Loucy (cell line): ENCODE results near the gene RHD.
"Not testable (repeated sequence)": the region's sequence is repeated elsewhere in the genome, so short reads cannot be mapped to it uniquely, and the experiment has no call there.

ENCODE experiments used
- EZH2phosphoT487 ChIP-seq: fragments of 200-600 bp; IDR thresholded peaks from 2 replicates; pipeline ENCODE4 v1.6.1; 2018; ENCODE audit warnings: antibody characterized with exemption, mild to moderate bottlenecking, moderate library complexity, borderline replicate concordance
- TF ChIP-seq, protein P1 (sequence below): fragments of 200-600 bp; sonication (generic); conservative IDR thresholded peaks from 2 replicates; pipeline ENCODE4 v1.5.1; 2014; ENCODE audit warnings: mild to moderate bottlenecking, antibody characterized with exemption, low read length

DNA sequence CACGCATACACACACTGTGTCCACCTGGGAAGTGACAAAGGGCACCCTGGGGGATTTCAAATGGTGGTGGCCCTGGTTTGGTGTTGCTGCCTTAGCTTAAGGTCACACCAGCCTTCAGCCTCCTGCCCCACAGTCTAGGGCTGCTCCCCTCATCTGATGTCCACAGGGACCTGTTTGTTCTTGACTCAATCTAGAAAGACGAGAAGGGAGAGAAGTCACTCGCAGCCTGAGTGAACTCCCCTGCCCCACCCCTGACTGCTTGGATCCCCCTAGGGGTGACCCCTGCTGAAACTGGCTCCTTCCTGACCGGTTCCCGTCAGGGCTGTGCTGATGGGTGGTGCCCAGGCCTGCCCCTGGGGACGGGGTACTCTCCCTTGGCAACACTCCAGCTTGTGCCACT, 14.9 kb downstream of the RHD start:
- TF ChIP-seq, protein P1, sequence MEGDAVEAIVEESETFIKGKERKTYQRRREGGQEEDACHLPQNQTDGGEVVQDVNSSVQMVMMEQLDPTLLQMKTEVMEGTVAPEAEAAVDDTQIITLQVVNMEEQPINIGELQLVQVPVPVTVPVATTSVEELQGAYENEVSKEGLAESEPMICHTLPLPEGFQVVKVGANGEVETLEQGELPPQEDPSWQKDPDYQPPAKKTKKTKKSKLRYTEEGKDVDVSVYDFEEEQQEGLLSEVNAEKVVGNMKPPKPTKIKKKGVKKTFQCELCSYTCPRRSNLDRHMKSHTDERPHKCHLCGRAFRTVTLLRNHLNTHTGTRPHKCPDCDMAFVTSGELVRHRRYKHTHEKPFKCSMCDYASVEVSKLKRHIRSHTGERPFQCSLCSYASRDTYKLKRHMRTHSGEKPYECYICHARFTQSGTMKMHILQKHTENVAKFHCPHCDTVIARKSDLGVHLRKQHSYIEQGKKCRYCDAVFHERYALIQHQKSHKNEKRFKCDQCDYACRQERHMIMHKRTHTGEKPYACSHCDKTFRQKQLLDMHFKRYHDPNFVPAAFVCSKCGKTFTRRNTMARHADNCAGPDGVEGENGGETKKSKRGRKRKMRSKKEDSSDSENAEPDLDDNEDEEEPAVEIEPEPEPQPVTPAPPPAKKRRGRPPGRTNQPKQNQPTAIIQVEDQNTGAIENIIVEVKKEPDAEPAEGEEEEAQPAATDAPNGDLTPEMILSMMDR, result not testable (repeated sequence)
- TF ChIP-seq EZH2phosphoT487, result not testable (repeated sequence)
